Lower leg skin (tissue), 3 donors: ENCODE data around the gene SCGB1D1.

ENCODE experiments used
- CTCF ChIP-seq, 3 donors: fragments of 450-650 bp; IDR thresholded peaks; one replicate each; pipeline ENCODE4 v1.5.1; 2016; ENCODE audit warnings: antibody characterized with exemption in 3 of 3, mild to moderate bottlenecking in 3 of 3, moderate library complexity in 2 of 3
- POLR2A ChIP-seq, 2 donors: fragments of 450-650 bp; IDR thresholded peaks; one replicate each; pipeline ENCODE4 v1.6.1; 2016 to 2017; ENCODE audit warnings: antibody characterized with exemption in 2 of 2, mild to moderate bottlenecking in 1 of 2, moderate library complexity in 1 of 2

GRCh38 chr11:62172294-62172693 is 17.7 kb upstream of the SCGB1D1 start:
- no peak for TF ChIP-seq POLR2A (IDR thresholded peaks at IDR 0.05)
- no peak for TF ChIP-seq CTCF (IDR thresholded peaks at IDR 0.05)
